Hematopoietic multipotent progenitor cell treated with erythropoietin and hydrocortisone succinate and interleukin-3 and kit ligand, for 6 days (in vitro differentiated cells): ENCODE measurements around the gene ZDHHC1.
"Not testable (repeated sequence)": the region's sequence is repeated elsewhere in the genome, so short reads cannot be mapped to it uniquely, and the experiment has no call there.

Experiments used
- DNase-seq: peaks from one replicate; pipeline ENCODE4 v3.0.0-alpha.2; 2015

ZDHHC1 gene

GRCh38 chr16:67391424-67392300 is 24.6 kb downstream of the ZDHHC1 start:
- DNase-seq, result no peak

- DNase-seq, result no peak
Observed at GRCh38 chr16:67390816-67391423, 25.4 kb downstream of the ZDHHC1 start.

- peak; percentile 67 for DNase-seq
Observed at GRCh38 chr16:67389911-67390815, 26.1 kb downstream of the ZDHHC1 start.

- no peak for DNase-seq
Observed at GRCh38 chr16:67388591-67388990, 27.7 kb downstream of the ZDHHC1 start.

- no peak for DNase-seq
Observed at GRCh38 chr16:67388191-67388590, 28.1 kb downstream of the ZDHHC1 start.

GRCh38 chr16:67387479-67388079 is 28.7 kb downstream of the ZDHHC1 start:
- no peak for DNase-seq

- no peak for DNase-seq
Observed at GRCh38 chr16:67386861-67387455, 29.3 kb downstream of the ZDHHC1 start.

GRCh38 chr16:67384778-67385510 is 31.3 kb downstream of the ZDHHC1 start:
- DNase-seq, result no peak

- no peak for DNase-seq
Observed at GRCh38 chr16:67383284-67383683, 33.0 kb downstream of the ZDHHC1 start.

GRCh38 chr16:67378642-67379041 is 37.6 kb downstream of the ZDHHC1 start:
- no peak for DNase-seq

GRCh38 chr16:67376012-67376411 is 40.3 kb downstream of the ZDHHC1 start:
- DNase-seq, result not testable (repeated sequence)

GRCh38 chr16:67372664-67373063 is 43.6 kb downstream of the ZDHHC1 start:
- peak; percentile 50 for DNase-seq

- no peak for DNase-seq
Observed at GRCh38 chr16:67370661-67371060, 45.6 kb downstream of the ZDHHC1 start.

- peak; percentile 12 for DNase-seq
Observed at GRCh38 chr16:67364600-67365235, 51.6 kb downstream of the ZDHHC1 start.

- no peak for DNase-seq
Observed at GRCh38 chr16:67361038-67361437, 55.2 kb downstream of the ZDHHC1 start.

- peak; percentile 18 for DNase-seq
Observed at GRCh38 chr16:67359540-67360269, 56.6 kb downstream of the ZDHHC1 start.

- DNase-seq, result no peak
Observed at GRCh38 chr16:67357561-67357960, 58.7 kb downstream of the ZDHHC1 start.

GRCh38 chr16:67356396-67356795 is 59.9 kb downstream of the ZDHHC1 start:
- DNase-seq, result no peak

GRCh38 chr16:67352463-67352862 is 63.8 kb downstream of the ZDHHC1 start:
- not testable (repeated sequence) for DNase-seq

GRCh38 chr16:67350324-67350723 is 66.0 kb downstream of the ZDHHC1 start:
- DNase-seq, result no peak
